Measurements from ENCODE around the gene DGKB. TPM values are rescaled to one million over a fixed set of nuclear protein-coding genes. Genes with fewer than 3 reads are reported as not detected.

Gene DGKB
- total and polyA plus RNA-seq, 2 donors from 2014 or later, result 0.26 to 1.5 TPM

GRCh38 chr7:14389181-14389591 lies 513.4 kb downstream of the DGKB start:
- no peak overlapping the region for H3K9ac ChIP-seq (ENCODE audit: low read length in 3 of 3)
- no peak for FAIRE-seq
- no peaks in the 10 kb centered on the region for H3K4me1 ChIP-seq (ENCODE audit: control insufficient read depth in 2 of 3, insufficient read depth in 2 of 3, low read depth in 1 of 3, low read length in 3 of 3)
- H3K36me3 ChIP-seq (ENCODE audit: control insufficient read depth in 2 of 3, insufficient read depth in 3 of 3, low read length in 3 of 3), result no peaks in the 10 kb centered on the region
- H3K9me3 ChIP-seq (ENCODE audit: control insufficient read depth in 2 of 3, insufficient read depth in 1 of 3, low read length in 3 of 3), result no peaks in the 10 kb centered on the region
- TF ChIP-seq CTCF (IDR thresholded peaks at IDR 0.05; ENCODE audit: borderline replicate concordance, extremely low read depth, insufficient read depth), result no peak
- no peak overlapping the region for H3K4me3 ChIP-seq (ENCODE audit: low read length in 3 of 3)
- peak in 2 of 5 donors; percentile 9 to 17 for DNase-seq
- no peak overlapping the region for H3K27ac ChIP-seq (ENCODE audit: low read depth in 2 of 2, low read length in 2 of 2)
- intact Hi-C loops (cut with DNase I), result no loop called here
- no peaks in the 10 kb centered on the region for H3K27me3 ChIP-seq (ENCODE audit: control insufficient read depth, insufficient read depth, low read length)

GRCh38 chr7:14385074-14385473 lies 517.5 kb downstream of the DGKB start:
- FAIRE-seq, result no peak
- H3K4me1 ChIP-seq (ENCODE audit: control insufficient read depth in 2 of 3, insufficient read depth in 2 of 3, low read depth in 1 of 3, low read length in 3 of 3), result no peaks in the 10 kb centered on the region
- no peak for DNase-seq
- no peak overlapping the region for H3K27ac ChIP-seq (ENCODE audit: low read depth in 2 of 2, low read length in 2 of 2)
- no peak overlapping the region for H3K9ac ChIP-seq (ENCODE audit: low read length in 3 of 3)
- no peaks in the 10 kb centered on the region for H3K27me3 ChIP-seq (ENCODE audit: control insufficient read depth, insufficient read depth, low read length)
- H3K36me3 ChIP-seq (ENCODE audit: control insufficient read depth in 2 of 3, insufficient read depth in 3 of 3, low read length in 3 of 3), result no peaks in the 10 kb centered on the region
- no peaks in the 10 kb centered on the region for H3K9me3 ChIP-seq (ENCODE audit: control insufficient read depth in 2 of 3, insufficient read depth in 1 of 3, low read length in 3 of 3)
- intact Hi-C loops (cut with DNase I), result no loop called here
- H3K4me3 ChIP-seq (ENCODE audit: low read length in 3 of 3), result no peak overlapping the region
- TF ChIP-seq CTCF (IDR thresholded peaks at IDR 0.05; ENCODE audit: borderline replicate concordance, extremely low read depth, insufficient read depth), result no peak

GRCh38 chr7:14381936-14382335 lies 520.6 kb downstream of the DGKB start:
- DNase-seq (no peak), FAIRE-seq (no peak)
- no peak for TF ChIP-seq CTCF (IDR thresholded peaks at IDR 0.05; ENCODE audit: borderline replicate concordance, extremely low read depth, insufficient read depth)
- H3K9me3 ChIP-seq (ENCODE audit: control insufficient read depth in 2 of 3, insufficient read depth in 1 of 3, low read length in 3 of 3), result no peaks in the 10 kb centered on the region
- no peak overlapping the region for H3K4me3 ChIP-seq (ENCODE audit: low read length in 3 of 3)
- intact Hi-C loops (cut with DNase I), result no loop called here
- no peaks in the 10 kb centered on the region for H3K27me3 ChIP-seq (ENCODE audit: control insufficient read depth, insufficient read depth, low read length)
- H3K36me3 ChIP-seq (ENCODE audit: control insufficient read depth in 2 of 3, insufficient read depth in 3 of 3, low read length in 3 of 3), result no peaks in the 10 kb centered on the region
- H3K27ac ChIP-seq (ENCODE audit: low read depth in 2 of 2, low read length in 2 of 2), result no peak overlapping the region
- no peaks in the 10 kb centered on the region for H3K4me1 ChIP-seq (ENCODE audit: control insufficient read depth in 2 of 3, insufficient read depth in 2 of 3, low read depth in 1 of 3, low read length in 3 of 3)
- H3K9ac ChIP-seq (ENCODE audit: low read length in 3 of 3), result no peak overlapping the region

GRCh38 chr7:14381306-14381705 lies 521.2 kb downstream of the DGKB start:
- no peak overlapping the region for H3K4me3 ChIP-seq (ENCODE audit: low read length in 3 of 3)
- no peaks in the 10 kb centered on the region for H3K9me3 ChIP-seq (ENCODE audit: control insufficient read depth in 2 of 3, insufficient read depth in 1 of 3, low read length in 3 of 3)
- no peaks in the 10 kb centered on the region for H3K4me1 ChIP-seq (ENCODE audit: control insufficient read depth in 2 of 3, insufficient read depth in 2 of 3, low read depth in 1 of 3, low read length in 3 of 3)
- no peak overlapping the region for H3K27ac ChIP-seq (ENCODE audit: low read depth in 2 of 2, low read length in 2 of 2)
- no peak for DNase-seq
- no peak overlapping the region for H3K9ac ChIP-seq (ENCODE audit: low read length in 3 of 3)
- no peaks in the 10 kb centered on the region for H3K36me3 ChIP-seq (ENCODE audit: control insufficient read depth in 2 of 3, insufficient read depth in 3 of 3, low read length in 3 of 3)
- no peak for TF ChIP-seq CTCF (IDR thresholded peaks at IDR 0.05; ENCODE audit: borderline replicate concordance, extremely low read depth, insufficient read depth)
- H3K27me3 ChIP-seq (ENCODE audit: control insufficient read depth, insufficient read depth, low read length), result no peaks in the 10 kb centered on the region
- no peak for FAIRE-seq
- intact Hi-C loops (cut with DNase I), result no loop called here

Measured in kidney (tissue), 14 donors.